HG03097 (cell line): ENCODE data around the gene ALPP.
"Not testable (repeated sequence)": the region's sequence is repeated elsewhere in the genome, so short reads cannot be mapped to it uniquely, and the experiment has no call there.

Source experiments
- ATAC-seq: cut with Tn5 transposase; IDR thresholded peaks from one replicate; pipeline ENCODE4 v1.9.1; 2021; ENCODE audit not compliant: unreplicated experiment, low FRiP score

The ALPP gene

DNA sequence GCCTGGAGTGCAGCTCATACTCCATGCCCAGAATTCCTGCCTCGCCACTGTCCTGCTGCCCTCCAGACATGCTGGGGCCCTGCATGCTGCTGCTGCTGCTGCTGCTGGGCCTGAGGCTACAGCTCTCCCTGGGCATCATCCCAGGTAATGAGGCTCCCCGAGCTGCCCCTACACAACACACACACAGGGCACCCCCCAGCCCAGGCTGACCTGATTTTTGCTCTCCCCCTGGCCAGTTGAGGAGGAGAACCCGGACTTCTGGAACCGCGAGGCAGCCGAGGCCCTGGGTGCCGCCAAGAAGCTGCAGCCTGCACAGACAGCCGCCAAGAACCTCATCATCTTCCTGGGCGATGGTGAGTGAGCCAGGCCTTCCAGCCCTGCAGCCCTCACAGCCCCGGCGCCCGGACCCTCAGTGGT is at the start of gene ALPP:
Gene ALPP, plus strand, starts transcription at position 17 of the 417 bp plus-strand sequence. Its CDS starts 52 bp downstream, at position 69.
- ATAC-seq = not testable (repeated sequence)

DNA sequence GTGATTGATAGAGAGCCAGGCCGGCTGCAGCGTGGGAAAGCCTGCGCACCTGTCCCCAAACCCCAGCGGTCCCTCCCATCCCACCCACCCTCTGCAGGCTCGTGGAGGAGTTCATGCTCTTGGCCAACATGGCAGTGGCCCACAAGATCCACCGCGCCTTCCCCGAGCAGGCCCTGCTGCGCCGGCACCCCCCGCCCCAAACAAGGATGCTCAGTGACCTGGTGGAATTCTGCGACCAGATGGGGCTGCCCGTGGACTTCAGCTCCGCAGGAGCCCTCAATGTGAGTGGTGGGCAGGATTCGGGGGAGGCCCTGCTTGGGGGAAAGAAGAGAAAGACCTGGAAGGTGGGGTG is 48.9 kb upstream of the ALPP start:
- no peak for ATAC-seq

DNA sequence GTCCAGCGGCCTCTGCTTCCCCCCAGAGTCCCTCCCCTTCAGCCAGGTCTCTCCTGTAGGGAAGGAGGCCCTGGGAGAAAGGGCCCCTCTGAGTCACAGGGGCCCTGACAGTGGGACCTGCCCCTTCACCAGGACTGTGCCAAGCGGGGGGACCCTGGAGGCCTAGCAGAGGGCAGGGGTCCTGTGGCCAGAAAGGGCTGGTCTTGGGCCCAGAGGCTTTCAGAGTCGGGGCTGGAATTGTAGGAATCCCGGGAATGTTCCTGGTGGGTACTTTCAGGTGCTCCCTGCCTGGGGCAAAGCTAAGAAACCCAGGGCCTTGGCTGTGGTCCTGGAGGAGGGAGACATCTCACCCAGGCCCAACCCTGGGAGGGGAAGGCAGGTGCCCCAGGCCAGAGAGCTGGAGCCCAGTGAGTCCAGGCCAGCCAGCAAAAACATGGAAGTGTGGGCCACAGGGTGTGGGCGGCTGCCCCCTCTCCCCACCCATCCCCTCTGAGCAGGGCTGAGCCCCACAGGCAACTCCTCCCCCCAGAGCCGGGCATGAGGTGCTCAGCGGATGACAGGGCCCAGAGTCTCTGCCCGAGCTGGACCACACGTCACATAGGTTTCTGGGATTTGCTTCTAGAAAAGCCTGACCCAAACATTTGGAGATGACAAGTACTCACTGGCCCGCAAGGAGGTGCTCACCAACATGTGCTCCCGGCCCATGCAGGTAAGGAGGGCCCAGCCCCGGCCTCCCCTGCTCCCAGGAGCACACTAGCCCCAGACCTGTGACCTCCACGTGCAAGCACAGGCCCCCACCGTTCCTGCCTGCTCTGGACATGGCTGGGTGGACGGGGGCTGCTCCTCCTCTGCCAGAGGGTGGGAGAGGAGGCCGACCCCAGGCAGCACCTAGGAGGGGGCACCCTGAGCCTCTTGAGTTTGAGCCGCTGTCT is 48.2 kb upstream of the ALPP start:
- no peak for ATAC-seq

DNA sequence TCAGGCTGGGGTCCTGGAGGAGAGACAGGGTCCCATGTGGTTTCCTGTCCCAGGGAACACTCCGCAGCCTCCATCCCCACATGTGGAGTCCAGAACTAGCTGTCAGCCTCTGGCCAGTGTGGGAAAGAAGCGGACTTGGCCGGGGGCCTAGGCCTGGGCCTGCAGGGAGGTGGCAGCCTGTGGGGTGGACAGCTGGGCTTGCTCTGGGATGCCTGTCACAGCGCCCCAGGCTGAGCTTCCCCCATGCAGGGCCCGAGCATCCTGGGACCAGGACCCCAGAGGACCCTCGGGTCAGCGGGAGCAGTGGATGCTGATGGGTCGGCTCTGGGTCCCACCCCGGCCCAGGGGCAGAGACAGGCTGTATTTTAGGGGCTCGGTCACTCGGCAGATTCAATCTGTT is 47.5 kb upstream of the ALPP start:
- not testable (repeated sequence) for ATAC-seq

DNA sequence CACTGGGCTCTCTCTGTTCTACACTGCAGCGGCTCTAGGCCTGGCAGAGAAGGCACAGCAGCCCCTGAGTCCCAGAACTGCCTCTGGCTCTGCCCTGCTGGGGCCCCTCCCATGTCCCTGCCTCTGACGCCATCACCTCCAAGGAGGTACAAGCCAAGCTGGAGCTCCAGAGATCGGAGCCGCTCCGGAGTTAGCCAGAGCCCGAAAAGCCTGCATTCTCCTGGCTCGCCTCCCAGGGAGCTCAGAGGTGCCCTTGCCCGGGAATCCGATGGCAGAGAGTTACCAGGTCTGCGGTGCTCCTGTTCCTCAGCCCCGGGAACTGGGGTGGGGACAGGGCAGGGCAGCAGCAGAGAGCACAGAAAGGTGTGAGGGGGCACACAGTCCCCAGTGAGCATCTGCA is 46.9 kb upstream of the ALPP start:
- ATAC-seq = not testable (repeated sequence)

DNA sequence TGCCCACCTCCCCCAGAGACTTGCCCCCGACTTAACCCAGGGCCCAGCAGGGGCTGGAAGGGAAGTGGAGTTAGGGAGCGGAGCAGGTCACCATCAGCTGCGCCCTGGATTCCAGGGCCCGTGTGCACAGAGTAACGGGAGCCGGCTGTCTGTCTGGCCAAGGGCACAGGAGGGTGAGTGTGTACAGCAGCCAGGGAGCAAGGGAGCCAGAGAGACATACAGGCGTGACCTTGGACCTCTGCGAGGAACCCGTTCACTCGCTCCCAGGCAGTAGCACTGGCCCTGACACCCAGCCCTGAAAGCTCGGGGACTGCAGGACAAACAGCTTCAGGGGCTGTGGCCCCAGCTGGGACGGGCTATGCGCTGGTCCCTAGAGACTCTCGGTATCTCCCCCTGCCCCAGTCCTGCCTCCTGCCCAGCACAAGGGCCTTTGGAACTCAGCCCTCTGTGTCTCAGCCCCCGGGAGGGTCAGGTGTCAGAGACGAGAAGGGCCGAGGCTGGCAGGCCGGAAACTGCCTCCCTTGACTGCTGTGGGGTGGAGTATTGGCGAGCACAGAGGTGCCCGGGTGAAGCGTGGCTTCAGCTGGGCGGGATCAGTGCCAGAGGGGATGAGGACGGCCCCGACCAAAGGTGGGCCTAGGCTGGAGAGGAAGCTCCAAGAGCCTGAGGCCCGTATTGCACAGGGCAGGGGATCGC is 46.2 kb upstream of the ALPP start:
- ATAC-seq = not testable (repeated sequence)

DNA sequence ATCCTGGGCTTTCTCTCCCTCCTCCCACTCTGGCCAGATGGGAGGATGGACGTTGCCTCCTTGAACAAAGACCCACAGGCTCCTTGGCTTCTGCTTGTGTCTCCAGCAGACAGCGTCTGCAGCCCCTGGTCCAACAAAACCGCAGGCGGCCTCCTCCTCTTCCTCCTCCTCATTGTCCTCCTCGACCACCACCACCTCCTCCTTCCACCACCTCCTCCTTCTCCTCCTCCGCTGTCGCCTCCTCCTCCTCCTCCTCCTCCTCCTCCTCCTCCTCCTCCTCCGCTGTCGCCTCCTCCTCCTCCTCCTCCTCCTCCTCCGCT is 45.7 kb upstream of the ALPP start:
- ATAC-seq = no peak

DNA sequence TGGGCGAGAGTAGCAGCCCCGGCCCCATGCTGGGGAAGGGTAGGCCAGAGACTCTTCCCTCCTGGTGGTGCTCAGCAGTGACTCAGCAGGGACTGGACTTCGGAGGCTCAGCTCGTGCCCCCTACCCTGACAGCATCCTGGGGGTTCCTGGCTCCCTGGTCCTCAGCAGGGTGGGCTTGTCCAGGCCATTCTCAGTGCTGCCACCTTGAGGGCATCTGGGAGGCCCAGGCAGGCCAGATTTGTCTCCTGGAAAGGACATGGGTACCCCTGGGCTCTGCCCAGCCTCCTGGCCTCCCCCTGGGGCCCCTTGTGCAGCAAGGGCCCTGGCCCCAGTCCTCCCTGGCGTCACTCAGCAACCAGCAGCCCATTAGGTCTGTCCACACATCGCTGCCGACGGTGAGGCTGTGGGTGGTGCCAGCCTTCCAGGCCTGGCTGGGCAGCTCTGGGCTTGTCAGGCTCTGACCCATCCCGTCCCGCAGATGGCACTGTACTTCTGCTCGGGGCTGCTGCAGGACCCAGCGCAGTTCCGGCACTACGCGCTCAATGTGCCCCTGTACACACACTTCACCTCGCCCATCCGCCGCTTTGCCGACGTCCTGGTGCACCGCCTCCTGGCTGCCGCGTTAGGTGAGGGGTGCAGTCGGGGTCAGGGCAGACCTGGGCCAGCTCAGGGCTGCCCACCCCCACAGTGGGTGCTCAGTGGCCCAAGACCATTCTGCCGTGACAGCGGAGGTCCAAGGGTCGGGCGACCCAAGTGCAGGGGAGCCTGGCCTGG is 45.0 kb upstream of the ALPP start:
- ATAC-seq = no peak

DNA sequence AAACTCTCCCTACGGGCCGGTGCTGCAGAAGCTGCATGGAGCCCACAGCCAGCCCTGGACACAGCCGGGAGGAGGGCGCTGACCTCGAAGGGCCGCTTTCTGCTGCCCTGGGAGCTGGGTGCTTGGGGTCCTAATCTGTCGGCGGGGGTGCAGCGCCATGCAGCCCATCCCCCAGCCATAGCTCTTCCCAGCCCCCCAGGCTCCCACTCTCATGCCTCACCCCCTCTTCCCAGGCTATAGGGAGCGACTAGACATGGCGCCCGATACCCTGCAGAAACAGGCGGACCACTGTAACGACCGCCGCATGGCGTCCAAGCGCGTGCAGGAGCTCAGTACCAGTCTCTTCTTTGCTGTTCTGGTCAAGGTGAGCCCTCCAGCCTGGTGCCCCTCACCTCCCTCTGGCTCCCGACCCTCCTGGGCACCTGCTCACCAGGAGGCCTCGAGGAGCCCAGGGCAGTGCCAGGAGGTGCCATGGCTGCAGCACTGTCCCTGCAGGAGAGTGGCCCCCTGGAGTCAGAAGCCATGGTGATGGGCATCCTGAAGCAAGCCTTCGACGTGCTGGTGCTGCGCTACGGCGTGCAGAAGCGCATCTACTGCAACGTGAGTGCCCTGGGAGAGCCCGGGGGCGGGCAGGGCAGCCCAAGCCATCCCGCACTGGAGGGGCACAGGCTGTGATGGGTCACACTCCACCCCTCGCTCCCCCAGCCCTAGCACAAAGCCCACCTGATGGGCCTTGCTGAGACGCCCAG is 44.2 kb upstream of the ALPP start:
- ATAC-seq = not testable (repeated sequence)

DNA sequence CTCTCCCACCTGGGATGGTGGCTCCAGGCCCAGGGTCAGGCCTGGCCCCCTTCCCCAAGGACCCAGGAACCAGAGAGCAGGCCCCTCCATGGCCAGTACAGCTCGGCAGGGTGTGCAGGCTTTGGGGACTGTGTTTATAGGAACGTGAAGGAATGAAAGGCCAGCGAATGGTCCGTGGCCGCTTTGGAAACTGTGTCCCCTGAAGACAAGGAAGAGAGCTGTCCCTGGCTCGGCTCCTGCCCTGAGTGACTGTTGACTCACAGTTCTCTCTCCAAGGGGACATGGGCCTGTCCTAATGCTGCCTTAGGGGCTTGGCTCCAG is 43.7 kb upstream of the ALPP start:
- not testable (repeated sequence) for ATAC-seq

DNA sequence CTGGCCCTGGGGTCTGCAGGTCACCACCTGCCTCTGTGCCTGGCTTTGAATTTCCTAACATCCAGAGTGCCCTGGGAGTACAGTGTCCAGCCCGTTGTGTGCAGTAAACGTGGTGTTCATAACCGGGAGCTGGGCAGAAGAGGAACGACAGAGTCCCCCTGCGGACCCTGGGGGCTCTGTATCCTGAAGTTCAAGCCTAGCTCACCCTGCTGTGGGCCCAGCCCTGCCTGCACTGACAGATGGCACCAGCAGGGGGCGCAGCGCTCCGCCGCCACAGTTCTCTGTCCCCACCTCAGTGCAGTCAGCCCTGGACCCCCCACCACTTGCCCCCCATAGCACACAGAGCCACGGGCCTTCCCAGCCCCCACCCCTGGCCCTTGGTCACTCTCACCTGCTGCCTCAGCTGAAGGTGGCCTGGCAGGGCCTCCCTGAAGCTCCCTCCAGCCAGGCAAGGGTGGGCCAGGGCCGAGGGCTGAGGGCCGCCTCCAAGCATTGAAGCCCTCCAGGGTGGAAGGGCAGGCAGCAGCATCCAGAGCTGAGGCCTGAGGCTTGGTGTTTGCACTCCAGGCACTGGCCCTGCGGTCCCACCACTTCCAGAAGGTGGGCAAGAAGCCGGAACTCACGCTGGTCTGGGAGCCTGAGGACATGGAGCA is 43.2 kb upstream of the ALPP start:
- ATAC-seq = not testable (repeated sequence)

DNA sequence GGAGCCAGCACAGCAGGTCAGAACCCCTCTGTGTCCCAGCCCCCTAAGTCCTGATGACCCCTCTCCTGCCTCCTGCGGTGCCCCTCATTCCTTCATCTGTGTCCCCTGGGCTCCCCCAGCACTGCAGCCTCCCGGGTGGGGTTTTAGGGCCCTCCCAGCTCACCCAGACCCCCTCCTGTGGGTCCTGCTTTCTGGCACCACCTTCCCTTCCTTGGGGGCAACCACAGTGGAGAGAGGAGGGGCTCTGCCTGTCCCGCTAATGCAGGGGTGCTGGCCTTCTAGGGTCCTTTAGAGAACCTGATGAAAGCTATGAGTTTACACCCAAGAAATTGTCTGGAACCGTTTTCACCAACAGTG is 42.7 kb upstream of the ALPP start:
- no peak for ATAC-seq

DNA sequence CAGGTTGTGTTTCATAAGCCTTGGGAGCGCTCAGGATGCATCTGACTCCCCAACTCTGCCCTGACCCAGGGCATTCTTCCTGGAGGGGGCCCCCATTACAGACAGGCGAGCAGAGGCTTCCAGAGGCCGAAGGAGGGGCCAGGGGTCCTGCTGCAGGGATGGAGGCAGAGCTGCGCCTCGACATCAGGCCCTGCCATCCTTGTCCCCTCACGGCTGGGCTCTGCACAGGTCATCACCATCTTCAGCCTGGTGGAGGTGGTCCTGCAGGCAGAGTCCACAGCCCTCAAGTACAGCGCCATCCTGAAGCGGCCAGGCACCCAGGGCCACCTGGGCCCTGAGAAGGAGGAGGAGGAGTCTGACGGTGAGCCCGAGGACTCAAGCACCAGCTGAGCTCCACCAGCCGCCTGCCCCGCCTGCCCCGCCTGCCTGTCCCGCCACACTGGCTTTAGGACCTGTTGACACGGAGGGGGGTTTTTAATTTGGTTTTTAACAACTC is 42.3 kb upstream of the ALPP start:
- ATAC-seq = no peak

DNA sequence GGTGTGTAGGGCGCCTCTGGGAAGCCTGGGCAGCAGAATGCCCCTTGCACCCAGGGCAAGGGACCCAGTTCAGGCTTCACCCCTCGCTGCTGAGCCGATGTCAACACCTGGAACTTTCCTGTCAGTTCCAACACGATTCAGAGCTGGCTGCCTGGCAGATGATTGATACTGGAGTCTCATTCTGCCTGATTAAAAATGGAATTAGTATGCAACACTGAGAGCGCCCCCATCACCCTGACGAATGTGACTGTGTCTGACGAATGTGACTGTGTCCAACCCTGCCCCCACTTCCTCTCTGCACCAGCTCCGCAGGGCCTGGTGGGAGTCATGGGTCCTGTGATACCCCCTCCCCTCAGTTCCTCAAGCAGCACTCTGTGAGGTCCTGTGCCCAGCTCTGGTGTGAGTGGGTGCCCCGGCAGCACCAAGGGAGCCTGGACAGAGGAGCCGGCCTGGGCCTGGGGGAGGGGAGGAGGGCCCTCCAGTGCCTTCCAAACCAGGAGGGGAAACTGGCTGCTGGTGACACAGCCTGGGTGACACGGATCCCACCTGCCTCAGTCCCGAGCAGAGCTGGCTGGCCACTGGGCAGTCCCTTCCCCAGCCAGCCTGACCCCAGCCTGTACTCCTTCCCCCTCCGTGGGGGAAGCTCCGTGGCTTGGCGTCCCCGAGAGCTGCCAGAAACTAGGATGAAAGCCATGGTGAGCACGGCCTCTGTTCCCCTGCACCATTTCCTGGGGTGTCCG is 41.4 kb upstream of the ALPP start:
- ATAC-seq = no peak

DNA sequence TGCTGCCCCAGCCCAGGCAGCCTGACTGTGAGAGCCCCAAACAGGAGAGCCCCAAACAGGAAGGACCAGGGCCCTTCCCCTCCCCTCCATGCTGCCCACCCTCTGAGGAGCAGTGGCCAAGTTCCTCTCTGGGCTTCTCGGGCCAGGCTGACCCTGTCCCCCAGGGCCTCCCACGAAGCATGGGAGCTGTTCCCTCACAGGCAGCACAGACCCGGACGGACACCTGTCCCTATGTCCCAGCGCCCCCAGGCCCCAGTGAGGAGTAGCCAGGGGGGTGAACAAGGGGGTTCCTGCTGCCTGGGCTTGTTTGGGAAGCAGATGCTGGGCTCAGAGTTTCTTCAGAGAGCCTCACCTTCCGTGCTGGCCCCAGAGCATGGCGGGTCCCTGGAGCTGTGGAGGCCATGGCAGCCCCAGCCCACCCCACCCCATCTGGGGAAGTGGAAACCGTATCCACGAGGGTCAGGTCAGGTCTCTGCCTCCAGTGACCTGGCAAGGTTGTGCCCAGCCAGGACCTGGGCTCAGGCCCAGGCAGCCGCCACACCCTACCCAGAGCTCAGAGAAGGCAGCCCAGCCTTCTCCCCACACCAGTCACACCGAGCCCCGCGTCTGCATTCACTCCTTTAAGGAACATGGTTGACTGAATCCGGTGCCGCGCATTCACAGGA is 40.3 kb upstream of the ALPP start:
- ATAC-seq = not testable (repeated sequence)

DNA sequence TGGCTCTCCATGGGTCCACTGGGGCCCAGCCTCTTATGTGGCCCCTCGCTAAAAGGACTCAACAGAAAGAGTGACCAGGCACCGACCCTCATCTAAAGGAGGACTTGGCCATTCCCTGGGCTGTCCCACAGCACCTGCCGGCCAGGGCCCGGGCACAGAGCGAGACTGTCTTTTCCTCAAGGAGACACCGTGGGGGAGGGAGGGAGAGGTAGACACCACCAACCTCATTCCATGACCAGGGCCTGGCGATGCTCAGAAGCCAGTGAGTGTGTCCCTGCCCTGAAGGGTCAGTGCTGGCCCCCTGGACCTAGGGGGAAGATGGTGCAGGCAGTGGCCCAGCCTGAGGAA is 39.8 kb upstream of the ALPP start:
- no peak for ATAC-seq

DNA sequence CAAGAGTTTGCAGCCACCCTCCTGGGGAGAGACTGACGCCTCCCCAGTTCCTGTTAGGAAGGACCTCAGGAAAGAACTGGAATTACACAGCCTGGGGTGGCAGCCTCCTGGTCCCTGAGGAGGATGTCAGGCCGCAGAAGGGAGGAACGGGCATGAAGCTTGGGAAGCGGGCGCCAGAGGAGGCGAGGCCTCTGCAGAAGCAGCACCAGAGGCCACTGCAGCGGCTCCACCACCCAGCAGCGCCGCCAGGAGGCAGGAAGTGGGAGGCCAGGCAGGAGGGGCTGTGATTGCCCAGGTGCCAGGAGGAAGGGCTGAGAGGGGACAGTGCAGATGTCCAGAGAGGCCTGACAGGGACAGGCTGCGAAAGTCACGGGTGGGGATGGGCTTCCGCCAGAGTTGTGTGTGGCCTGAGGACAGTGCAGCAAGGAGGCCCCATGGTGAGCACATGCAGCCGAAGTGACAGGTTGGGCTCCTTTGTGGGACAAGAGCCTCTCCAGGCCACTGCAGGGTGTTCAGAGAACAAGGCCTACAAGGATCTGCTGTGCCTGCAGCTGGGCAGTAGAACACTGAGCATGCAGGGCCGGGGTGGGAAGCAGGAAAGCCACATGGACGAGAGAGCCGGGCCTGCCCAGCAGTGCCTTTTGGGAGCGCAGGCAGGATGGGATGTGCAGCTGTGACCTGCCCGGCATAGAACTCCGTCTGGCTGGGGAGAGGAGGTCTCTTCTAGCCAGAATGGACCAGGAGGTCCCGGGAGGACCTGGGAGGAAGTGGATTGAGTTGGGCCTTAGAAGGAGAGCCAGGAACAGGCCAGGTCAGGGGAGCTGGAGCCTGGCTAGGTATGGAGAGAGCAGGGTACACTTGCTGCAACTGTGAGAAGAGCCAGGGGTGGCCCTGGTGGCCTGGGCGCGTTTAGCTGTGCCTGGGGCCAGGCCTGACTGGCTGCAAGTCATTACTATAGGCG is 39.1 kb upstream of the ALPP start:
- no peak for ATAC-seq
